ENCODE measurements around the gene PTPRK.
"Not testable (repeated sequence)": the region's sequence is repeated elsewhere in the genome, so short reads cannot be mapped to it uniquely, and the experiment has no call there.

Gene PTPRK

DNA sequence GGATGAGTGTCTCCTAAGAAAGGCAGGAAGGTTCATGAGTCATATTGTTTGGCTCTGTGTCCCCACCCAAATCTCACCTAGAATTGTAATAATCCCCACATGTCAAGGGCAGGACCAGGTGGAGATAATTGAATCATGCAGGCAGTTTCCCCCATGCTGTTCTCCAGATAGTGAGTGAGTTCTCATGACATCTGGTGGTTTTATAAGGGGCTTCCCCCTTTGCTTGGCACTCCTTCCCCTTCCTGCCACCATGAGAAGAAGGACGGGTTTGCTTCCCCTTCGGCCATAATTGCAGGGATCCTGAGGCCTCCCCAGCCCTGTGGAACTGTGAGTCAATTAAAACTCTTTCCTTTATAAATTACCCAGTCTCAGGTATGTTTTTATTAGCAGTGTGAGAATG lies 542.2 kb downstream of the PTPRK start:
- not testable (repeated sequence) for DNase-seq

- DNase-seq, result no peak
Observed at GRCh38 chr6:127976796-127977195, 543.6 kb downstream of the PTPRK start.

GRCh38 chr6:127976111-127976510 lies 544.3 kb downstream of the PTPRK start:
- DNase-seq, result no peak

GRCh38 chr6:127972815-127973214 lies 547.6 kb downstream of the PTPRK start:
- DNase-seq, result no peak

DNA sequence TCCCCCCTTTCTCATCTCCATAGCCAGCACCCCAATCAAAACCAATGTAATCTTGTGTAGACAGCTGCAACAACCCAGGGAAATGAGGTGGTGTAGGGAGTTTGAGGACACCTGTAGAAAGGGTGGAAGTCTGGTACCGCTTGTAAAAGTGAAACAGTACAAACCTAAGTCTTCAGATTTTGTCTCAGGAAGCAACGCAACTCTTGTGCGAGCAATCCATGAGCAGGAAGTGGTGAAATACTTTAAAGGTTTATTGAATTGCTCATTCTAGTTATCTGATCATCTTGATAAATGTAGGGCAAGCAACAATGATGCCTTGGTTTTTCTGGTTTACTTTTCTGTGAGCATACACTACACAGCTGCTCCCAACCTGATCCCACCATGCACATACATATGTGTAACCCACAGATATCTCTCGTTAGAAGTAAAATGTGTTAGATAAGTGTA lies 548.4 kb downstream of the PTPRK start:
- no peak for DNase-seq

- no peak for DNase-seq
Observed at GRCh38 chr6:127971386-127971785, 549.0 kb downstream of the PTPRK start.

DNA sequence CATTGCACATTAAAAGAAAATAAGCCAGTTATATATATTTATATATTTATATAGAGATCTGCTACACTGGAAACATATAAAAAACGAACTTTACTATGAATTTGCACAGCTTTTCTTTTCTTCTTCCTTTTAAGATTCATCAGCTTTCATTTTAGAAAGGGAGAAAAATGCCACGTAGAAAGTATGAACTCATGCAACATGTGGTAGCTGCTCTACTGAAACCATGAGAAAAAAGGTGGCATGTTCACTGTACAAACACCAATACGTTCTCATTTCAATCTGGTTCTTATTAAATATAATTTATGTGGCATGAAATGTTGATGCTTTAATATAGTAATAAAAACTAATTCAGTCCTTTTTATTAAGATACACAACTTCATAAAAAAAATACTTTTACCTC lies 550.7 kb downstream of the PTPRK start:
- no peak for DNase-seq

DNA sequence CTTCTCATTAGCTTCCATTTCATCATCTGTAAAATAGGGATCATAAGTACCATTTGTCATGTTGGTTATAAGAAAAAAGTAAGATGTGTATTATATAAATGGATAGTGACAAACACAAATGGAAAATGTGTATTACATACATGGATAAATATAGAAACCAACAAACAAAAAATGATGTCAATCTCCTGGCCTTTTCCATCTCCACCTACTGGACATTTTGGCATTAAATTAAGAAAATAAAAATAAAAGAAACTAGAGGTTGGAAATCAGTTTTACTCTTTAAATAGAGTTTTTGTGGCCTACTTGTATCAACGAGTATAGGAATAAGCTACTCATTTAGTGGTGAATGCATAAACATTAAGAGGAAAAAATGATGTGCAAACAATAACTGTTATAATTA lies 552.0 kb downstream of the PTPRK start:
- DNase-seq, result no peak

- DNase-seq, result no peak
Observed at GRCh38 chr6:127967708-127968107, 552.7 kb downstream of the PTPRK start.

GRCh38 chr6:127966616-127967015 lies 553.8 kb downstream of the PTPRK start:
- no peak for DNase-seq

DNA sequence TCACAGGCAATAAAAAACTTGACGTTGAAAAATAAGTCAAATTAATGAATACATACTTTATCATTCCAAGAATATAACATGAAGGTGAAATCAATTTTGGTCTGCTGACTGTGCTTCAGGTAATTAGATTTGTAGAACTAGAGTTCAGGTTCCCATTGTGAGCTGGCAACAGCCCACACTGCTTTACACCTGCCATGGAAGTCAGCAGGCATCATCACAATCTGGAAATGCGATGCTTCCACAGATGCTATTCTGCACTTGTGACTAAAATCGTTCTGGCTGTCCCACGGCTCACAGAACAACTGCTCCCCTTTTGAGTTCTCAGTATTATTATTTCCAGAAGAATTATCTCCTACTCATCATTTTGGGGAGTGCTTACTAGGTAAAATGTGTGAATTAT lies 556.9 kb downstream of the PTPRK start:
- DNase-seq, result no peak

DNA sequence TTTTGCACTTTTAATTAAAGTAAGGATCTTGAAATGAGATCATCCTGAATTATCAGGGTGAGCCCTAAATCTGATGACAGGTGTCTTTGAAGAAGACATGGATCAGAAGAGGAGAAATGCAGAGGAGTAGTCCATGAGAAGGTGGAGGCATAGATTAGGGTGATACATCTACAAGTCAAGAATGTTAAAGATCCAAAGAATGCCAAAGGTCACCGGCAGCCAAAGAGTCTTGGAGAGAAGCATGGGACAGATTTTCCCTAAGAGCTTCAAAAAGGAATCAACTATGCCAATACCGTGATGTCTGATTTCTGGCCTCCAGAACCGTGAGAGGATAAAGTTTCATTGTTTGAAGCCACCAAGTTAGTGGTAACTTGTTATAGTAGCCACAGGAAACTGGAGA lies 560.5 kb downstream of the PTPRK start:
- DNase-seq, result no peak

GRCh38 chr6:127956956-127957355 lies 563.4 kb downstream of the PTPRK start:
- DNase-seq, result no peak

DNA sequence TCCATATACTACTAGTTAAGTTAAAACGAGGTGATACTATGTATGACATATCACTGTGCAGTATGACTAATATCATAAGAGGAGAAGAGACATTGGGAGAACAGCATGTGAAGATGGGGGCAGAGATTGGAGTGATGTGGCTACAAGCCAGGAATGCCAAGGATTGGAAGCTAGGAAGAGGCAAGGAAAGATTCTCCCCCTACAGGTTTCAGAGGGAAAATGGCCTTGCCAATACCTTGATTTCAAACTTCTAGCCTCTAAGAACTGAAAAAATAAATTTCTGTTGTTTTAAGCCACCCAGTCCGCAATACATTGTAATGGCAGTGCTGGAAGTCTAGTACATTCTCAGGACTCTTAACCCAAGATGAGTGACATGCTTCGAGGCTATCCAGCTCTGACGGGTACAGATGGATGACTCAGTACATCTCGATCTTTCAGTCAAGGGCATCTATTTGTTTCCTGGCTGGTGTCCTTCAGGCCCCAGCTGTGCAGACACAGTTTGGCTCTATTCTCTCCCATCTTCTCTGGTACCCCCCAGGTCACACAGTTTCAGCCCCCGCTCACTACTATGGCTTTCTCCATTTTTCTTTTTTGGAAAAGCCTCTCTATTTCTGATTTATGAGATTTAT lies 564.0 kb downstream of the PTPRK start:
- no peak for DNase-seq

- no peak for DNase-seq
Observed at GRCh38 chr6:127954082-127954481, 566.3 kb downstream of the PTPRK start.

- DNase-seq, result no peak
Observed at GRCh38 chr6:127952831-127953230, 567.6 kb downstream of the PTPRK start.

GRCh38 chr6:127952176-127952575 lies 568.2 kb downstream of the PTPRK start:
- DNase-seq, result no peak

GRCh38 chr6:127951172-127951917 lies 569.1 kb downstream of the PTPRK start:
- DNase-seq, result no peak

DNA sequence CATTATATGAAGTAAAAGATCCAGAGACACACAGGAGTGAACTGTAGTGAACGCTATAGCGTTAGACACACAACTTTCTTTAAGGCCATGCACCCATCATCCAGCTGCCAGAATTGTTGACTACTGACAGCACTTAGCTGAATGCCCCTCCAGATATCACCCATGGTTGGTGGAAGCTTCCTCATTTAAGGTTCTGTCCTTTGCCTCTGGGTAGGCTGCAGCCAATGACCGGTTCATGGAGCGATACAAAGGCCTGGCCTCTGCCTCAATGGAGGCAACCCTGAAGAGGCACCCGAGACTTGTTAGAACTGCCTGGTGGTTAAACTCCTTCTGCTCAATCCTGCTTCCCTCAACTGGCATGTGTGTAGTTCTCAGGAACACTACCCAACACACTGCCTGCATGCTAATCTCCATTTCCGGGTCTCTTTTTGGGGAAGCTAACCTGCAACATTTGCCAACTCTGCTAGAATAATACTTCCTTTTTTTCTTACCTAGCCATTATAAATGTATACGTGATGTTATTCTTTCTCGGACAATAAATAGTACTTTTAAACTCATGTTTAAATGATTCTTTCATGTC lies 569.7 kb downstream of the PTPRK start:
- no peak for DNase-seq

GRCh38 chr6:127949251-127949650 lies 571.1 kb downstream of the PTPRK start:
- DNase-seq, result no peak

DNA sequence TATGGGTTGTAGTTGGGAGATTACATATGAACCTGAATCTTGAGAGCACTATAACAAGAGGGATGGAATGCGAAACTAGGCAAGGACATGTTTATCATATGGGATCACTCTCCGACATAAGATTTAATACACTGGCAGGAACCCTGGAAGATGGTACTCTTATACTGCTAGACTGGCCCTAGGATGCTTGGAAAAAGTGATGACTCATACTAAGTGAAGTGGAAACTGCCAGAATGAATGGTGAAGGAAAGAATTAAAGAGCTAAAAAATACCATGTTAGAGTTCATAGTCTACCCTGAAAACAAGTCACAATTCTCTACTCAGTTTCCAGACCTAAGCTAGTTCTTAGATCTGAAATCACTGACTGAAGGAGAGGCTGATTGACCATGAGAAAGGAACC lies 574.0 kb downstream of the PTPRK start:
- DNase-seq, result no peak

DNA sequence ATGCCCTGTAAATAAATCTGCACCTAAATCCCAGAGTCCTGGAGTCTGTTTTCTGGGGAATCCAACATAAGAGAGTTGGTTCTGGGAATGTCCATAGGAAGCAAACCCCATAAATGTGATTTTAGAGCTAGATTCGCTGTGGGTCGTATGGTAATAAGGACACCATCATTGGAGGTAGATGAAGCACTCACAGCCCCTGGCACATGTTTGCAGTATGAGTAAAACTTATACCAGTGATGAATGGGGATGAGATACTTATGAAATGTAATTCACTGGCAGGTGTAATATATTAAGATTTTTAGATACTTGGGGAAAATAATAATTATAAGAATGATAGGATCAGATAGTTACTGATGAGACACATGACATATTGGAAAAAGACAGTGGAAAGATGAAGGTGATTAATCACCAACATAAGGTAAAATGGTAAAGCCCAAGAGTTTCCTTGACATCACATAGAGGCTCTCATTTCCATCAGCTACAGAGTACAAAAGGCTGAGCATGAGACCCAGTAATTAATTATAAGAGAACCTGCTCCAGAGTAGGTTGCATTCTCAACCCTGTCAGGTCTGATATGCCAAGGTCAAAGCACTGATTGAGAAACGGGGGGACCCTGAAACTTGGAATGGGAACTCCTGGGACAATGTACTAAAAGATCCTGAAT lies 574.8 kb downstream of the PTPRK start:
- no peak for DNase-seq

GRCh38 chr6:127941228-127941627 lies 579.2 kb downstream of the PTPRK start:
- no peak for DNase-seq

Data from cortex of kidney (tissue), 1 donor.